ENCODE measurements around the gene KCNC3. TPM values are rescaled to one million over a fixed set of nuclear protein-coding genes. Genes with fewer than 3 reads are reported as not detected.
"Not testable (repeated sequence)": the region's sequence is repeated elsewhere in the genome, so short reads cannot be mapped to it uniquely, and the experiment has no call there.

The KCNC3 gene
- polyA plus RNA-seq, 3 donors from 2014 or later: not detected

GRCh38 chr19:50341091-50341564, 12.0 kb upstream of the KCNC3 start:
- no peaks in the 10 kb centered on the region for H3K4me1 Mint-ChIP-seq
- H3K9me3 Mint-ChIP-seq: peaks cover 0 to 3% (median 0%) of the 10 kb centered on the region in 6 donors
- no peaks in the 10 kb centered on the region for H3K36me3 Mint-ChIP-seq
- no peak overlapping the region for H3K27ac Mint-ChIP-seq
- no peak for DNase-seq
- H3K4me3 Mint-ChIP-seq: no peak overlapping the region
- peaks cover 2 to 5% (median 3%) of the 10 kb centered on the region in 3 donors for H3K27me3 Mint-ChIP-seq (ENCODE audit: low read depth in 3 of 3)

DNA sequence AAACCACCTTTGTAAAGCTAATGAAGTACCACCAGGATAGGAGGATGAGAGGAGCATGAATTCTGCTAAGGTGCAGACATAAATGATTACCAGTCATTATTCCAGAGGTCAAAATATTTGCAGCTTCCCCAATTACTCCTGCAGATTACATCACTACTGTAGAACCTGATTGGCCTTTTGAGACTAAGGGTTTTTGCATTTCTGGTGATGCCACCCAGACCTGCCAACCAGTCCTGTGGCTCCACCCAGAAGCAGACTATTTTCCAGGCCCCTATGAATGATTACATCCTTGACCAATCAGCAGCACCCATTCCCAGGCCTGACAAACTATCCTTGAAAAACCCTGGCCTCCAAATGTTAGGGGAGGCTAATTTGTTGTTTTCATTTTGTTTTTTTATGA, 11.2 kb upstream of the KCNC3 start:
- H3K27ac Mint-ChIP-seq: no peak overlapping the region
- H3K9me3 Mint-ChIP-seq: peaks cover 0 to 3% (median 0%) of the 10 kb centered on the region in 6 donors
- peaks cover under 1 to 6% (median 5%) of the 10 kb centered on the region in 3 donors for H3K27me3 Mint-ChIP-seq (ENCODE audit: low read depth in 3 of 3)
- H3K36me3 Mint-ChIP-seq: peaks cover 0 to 2% (median 0%) of the 10 kb centered on the region in 3 donors
- H3K4me1 Mint-ChIP-seq: peaks cover 0 to 2% of the 10 kb centered on the region in 2 donors
- DNase-seq: no peak
- no peak overlapping the region for H3K4me3 Mint-ChIP-seq

GRCh38 chr19:50337031-50337430, 7.9 kb upstream of the KCNC3 start:
- H3K27me3 Mint-ChIP-seq (ENCODE audit: low read depth in 3 of 3): peaks cover 12 to 21% (median 15%) of the 10 kb centered on the region in 3 donors
- not testable (repeated sequence) for DNase-seq, H3K27ac Mint-ChIP-seq, H3K9me3 Mint-ChIP-seq, H3K4me3 Mint-ChIP-seq, H3K36me3 Mint-ChIP-seq
- H3K4me1 Mint-ChIP-seq: peaks cover 11 to 20% of the 10 kb centered on the region in 2 donors

GRCh38 chr19:50334741-50335421, 5.7 kb upstream of the KCNC3 start:
- Mint-ChIP-seq H3K9me3 (peaks cover 0 to 18% (median 4%) of the 10 kb centered on the region in 6 donors), H3K27ac (peak overlapping the region in 1 of 6 donors; percentile 55), H3K4me1 (peaks cover 31 to 38% of the 10 kb centered on the region in 2 donors), H3K27me3 (ENCODE audit: low read depth in 3 of 3) (peaks cover 14 to 34% (median 23%) of the 10 kb centered on the region in 3 donors), H3K4me3 (peak overlapping the region; percentile 31 to 93 (median 41)), H3K36me3 (peaks cover 3 to 7% (median 4%) of the 10 kb centered on the region in 3 donors)
- no peak for DNase-seq

- peak overlapping the region; percentile 54 to 92 (median 81) for H3K27ac Mint-ChIP-seq
- H3K9me3 Mint-ChIP-seq: peaks cover 0 to 25% (median 8%) of the 10 kb centered on the region in 6 donors
- peak overlapping the region; percentile 88 to 97 (median 93) for H3K4me3 Mint-ChIP-seq
- peaks cover 14 to 41% (median 32%) of the 10 kb centered on the region in 3 donors for H3K27me3 Mint-ChIP-seq (ENCODE audit: low read depth in 3 of 3)
- peak; percentile 82 to 89 (median 85) for DNase-seq
- peaks cover 3 to 11% (median 8%) of the 10 kb centered on the region in 3 donors for H3K36me3 Mint-ChIP-seq
- H3K4me1 Mint-ChIP-seq: peaks cover 40 to 47% of the 10 kb centered on the region in 2 donors
Measured at GRCh38 chr19:50333737-50334617, 4.8 kb upstream of the KCNC3 start.

DNA sequence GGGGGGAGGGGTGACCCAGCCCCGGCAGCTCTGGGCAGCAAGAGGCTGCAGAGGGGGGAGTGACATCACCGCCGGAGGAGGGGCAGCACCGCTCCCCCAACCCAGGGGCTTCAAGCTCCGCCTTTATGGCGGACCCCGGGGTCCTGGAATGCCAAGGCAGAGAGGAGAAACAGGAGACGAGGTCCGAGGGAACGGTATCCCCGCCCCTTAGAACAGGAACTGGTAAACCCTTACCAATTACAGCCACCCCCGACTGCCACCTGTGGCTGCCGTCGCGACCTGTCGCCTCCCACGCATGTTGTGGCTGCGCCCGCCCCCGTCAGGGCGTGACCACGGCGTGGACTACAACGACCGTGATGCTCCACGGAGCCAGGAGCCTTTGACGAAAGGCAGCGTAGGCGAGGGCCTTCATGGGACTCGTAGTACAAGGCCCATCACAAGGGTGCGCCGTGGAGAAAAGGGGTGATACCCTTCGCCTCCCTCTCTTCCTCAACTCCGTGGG, 4.1 kb upstream of the KCNC3 start:
- Mint-ChIP-seq H3K36me3 (peaks cover 3 to 11% (median 8%) of the 10 kb centered on the region in 3 donors), H3K9me3 (peaks cover 0 to 25% (median 8%) of the 10 kb centered on the region in 6 donors), H3K4me1 (peaks cover 40 to 47% of the 10 kb centered on the region in 2 donors), H3K27me3 (ENCODE audit: low read depth in 3 of 3) (peaks cover 14 to 39% (median 33%) of the 10 kb centered on the region in 3 donors), H3K27ac (peak overlapping the region; percentile 54 to 92 (median 81)), H3K4me3 (peak overlapping the region; percentile 88 to 97 (median 93))
- peak in 1 of 3 donors; percentile 88 for DNase-seq

DNA sequence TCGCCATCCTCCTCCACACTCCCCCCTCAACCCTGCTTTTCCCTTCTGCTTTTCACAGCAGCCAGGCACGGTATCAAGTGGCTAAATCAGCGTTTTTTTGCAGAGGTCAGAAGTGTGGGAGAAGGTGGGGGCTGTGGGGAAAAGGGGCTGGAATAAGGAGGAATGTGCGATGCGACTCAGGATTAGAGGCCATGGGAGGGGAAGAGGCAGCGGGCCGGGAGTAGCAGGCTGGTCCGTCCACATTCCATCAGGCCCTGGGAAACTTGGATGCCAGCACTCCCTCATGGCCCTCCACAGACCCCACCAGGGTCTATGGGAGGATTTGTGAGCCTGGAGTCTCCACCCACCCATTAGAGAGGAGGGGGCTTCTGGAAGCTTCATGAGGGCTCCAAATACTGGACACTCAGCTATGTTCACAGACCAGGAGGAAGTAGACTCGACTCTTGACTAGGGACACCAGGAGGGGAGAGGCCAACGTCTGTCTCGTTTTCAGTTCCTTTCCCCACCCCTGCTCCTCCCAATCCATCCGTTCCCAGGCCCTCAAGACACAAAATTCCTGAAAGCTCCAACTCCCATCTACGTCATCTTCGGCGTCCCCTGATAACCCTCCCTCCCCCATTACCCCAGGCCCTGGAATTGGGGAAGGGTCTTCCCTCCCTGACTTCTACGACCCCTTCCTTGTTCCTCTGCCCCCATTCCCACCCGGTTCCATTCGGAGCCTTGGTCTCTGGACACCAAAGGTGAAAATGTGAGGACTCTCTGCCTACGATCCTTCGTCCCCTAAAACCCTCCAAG, 3.3 kb upstream of the KCNC3 start:
- H3K4me1 Mint-ChIP-seq: peaks cover 43 to 49% of the 10 kb centered on the region in 2 donors
- no peak overlapping the region for H3K27ac Mint-ChIP-seq
- peaks cover 3 to 11% (median 8%) of the 10 kb centered on the region in 3 donors for H3K36me3 Mint-ChIP-seq
- peak overlapping the region; percentile 17 to 71 (median 62) for H3K4me3 Mint-ChIP-seq
- H3K27me3 Mint-ChIP-seq (ENCODE audit: low read depth in 3 of 3): peaks cover 19 to 43% (median 38%) of the 10 kb centered on the region in 3 donors
- peaks cover 0 to 28% (median 9%) of the 10 kb centered on the region in 6 donors for H3K9me3 Mint-ChIP-seq
- DNase-seq: no peak

DNA sequence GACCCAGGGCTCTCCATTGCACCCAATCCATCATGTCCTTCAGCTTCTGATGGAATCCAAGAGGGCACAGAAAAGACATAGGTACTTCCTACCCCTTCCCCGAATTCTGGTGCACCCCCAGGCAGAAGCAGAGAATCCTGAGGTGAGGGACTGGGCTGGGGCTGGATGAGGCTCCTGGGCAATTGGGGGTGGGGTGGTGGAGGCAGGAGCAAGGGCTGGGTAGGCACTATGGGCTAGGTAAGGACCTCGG, 2.7 kb upstream of the KCNC3 start:
- H3K27me3 Mint-ChIP-seq (ENCODE audit: low read depth in 3 of 3): peaks cover 24 to 47% (median 43%) of the 10 kb centered on the region in 3 donors
- peaks cover 3 to 11% (median 8%) of the 10 kb centered on the region in 3 donors for H3K36me3 Mint-ChIP-seq
- peaks cover 48 to 54% of the 10 kb centered on the region in 2 donors for H3K4me1 Mint-ChIP-seq
- peak overlapping the region in 1 of 6 donors; percentile 61 for H3K27ac Mint-ChIP-seq
- peaks cover 0 to 33% (median 11%) of the 10 kb centered on the region in 6 donors for H3K9me3 Mint-ChIP-seq
- DNase-seq: no peak
- peak overlapping the region in 3 of 5 donors; percentile 40 to 72 (median 64) for H3K4me3 Mint-ChIP-seq

- Mint-ChIP-seq H3K9me3 (peaks cover 0 to 37% (median 11%) of the 10 kb centered on the region in 6 donors), H3K36me3 (peaks cover 3 to 11% (median 8%) of the 10 kb centered on the region in 3 donors), H3K27ac (peak overlapping the region in 2 of 6 donors; percentile 46 to 61), H3K4me1 (peaks cover 51 to 58% of the 10 kb centered on the region in 2 donors), H3K27me3 (ENCODE audit: low read depth in 3 of 3) (peaks cover 30 to 52% (median 46%) of the 10 kb centered on the region in 3 donors), H3K4me3 (peak overlapping the region; percentile 49 to 77 (median 64))
- no peak for DNase-seq
Measured at GRCh38 chr19:50331221-50331993, 2.2 kb upstream of the KCNC3 start.

DNA sequence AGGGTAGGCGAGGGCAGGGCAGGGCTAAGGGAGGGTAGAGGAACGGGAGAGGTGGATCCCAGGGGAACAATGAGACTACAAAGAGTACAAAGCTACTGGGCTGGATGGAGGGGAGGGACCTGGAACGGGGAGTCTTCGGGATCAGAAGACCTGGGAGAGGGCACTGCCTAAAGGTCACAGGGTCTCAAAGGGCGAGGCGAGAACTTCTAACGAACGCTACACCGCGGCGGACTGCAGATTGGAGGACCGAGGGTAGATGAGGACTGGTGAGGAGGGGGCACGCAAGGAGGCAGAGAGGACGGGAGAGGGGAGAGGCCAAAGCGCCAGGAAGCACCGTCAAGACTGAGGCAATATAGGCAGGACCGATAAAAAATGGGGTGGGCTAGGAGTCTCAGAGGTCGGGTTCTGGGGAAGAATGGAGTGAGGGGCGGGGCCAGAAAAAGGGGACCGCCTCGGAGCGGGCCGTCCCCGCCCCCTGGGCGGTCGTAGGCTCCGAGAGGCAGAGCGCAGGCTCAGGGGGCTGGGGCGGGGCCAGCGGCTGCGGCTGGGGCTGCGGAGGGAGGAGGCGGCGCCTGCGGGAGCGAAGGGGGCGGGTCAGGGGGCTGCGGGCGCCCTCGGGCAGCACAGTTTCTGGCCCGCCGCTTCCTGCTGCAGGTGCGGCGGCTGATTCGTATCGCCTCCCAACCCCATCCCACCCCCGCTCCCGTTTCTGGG, 1.3 kb upstream of the KCNC3 start:
- peaks cover 0 to 37% (median 11%) of the 10 kb centered on the region in 6 donors for H3K9me3 Mint-ChIP-seq
- DNase-seq: peak; percentile 65 to 79 (median 67)
- H3K36me3 Mint-ChIP-seq: peaks cover 3 to 11% (median 8%) of the 10 kb centered on the region in 3 donors
- peak overlapping the region; percentile 65 to 83 (median 73) for H3K4me3 Mint-ChIP-seq
- peaks cover 30 to 53% (median 48%) of the 10 kb centered on the region in 3 donors for H3K27me3 Mint-ChIP-seq (ENCODE audit: low read depth in 3 of 3)
- H3K27ac Mint-ChIP-seq: peak overlapping the region in 2 of 6 donors; percentile 22 to 53
- H3K4me1 Mint-ChIP-seq: peaks cover 51 to 58% of the 10 kb centered on the region in 2 donors

DNA sequence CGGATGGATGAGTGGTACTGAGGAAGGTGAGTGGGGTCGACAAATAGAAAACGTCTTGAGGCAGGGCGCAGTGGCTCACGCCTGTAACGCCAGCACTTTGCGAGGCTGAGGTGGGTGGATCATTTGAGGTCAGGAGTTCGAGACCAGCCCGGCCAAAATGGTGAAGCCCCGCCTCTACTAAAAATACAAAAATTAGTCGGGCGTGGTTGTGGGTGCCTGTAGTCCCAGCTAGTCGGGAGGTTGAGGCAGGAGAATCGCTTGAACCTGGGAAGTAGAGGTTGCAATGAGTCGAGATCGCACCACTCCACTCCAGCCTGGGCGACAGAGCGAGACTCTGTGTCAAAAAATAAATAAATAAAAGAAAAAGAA, 733 bp upstream of the KCNC3 start:
- not testable (repeated sequence) for DNase-seq, H3K36me3 Mint-ChIP-seq
- Mint-ChIP-seq H3K4me1 (peaks cover 51 to 55% of the 10 kb centered on the region in 2 donors), H3K9me3 (peaks cover 0 to 37% (median 11%) of the 10 kb centered on the region in 6 donors), H3K27ac (peak overlapping the region in 2 of 6 donors; percentile 16 to 53), H3K4me3 (peak overlapping the region; percentile 65 to 83 (median 77)), H3K27me3 (ENCODE audit: low read depth in 3 of 3) (peaks cover 34 to 52% (median 43%) of the 10 kb centered on the region in 3 donors)

DNA sequence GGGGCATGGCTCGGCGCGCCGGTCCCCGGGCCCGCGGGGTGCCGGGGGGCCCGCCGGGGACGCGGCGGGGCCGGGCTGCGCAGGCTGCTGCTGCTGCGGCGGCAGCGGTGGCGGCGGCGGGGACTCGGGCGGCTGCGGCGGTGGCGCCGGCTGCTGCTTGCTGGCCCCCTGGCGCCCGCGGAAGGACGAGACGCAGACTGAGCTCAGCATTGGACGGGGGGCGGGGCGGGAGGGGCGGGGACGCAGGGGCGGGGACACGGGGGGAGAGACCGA, 368 bp downstream of the KCNC3 start:
- Mint-ChIP-seq H3K27me3 (ENCODE audit: low read depth in 3 of 3) (peaks cover 32 to 52% (median 44%) of the 10 kb centered on the region in 3 donors), H3K27ac (no peak overlapping the region), H3K4me3 (peak overlapping the region in 1 of 5 donors; percentile 81), H3K36me3 (peaks cover 3 to 8% (median 8%) of the 10 kb centered on the region in 3 donors), H3K9me3 (peaks cover 0 to 37% (median 11%) of the 10 kb centered on the region in 6 donors), H3K4me1 (peaks cover 46 to 51% of the 10 kb centered on the region in 2 donors)
- no peak for DNase-seq

Data from immature natural killer cell (primary cell).